GM18867 (cell line): Measurements from ENCODE around the gene PADI3.
"Not testable (repeated sequence)": the region's sequence is repeated elsewhere in the genome, so short reads cannot be mapped to it uniquely, and the experiment has no call there.

ENCODE experiments used
- ATAC-seq: cut with Tn5 transposase; IDR thresholded peaks from one replicate; pipeline ENCODE4 v1.9.1; 2021; ENCODE audit warnings: mild to moderate bottlenecking, moderate library complexity; ENCODE audit not compliant: unreplicated experiment

Gene PADI3

GRCh38 chr1:17321857-17322390 lies 73.0 kb downstream of the PADI3 start:
- ATAC-seq = not testable (repeated sequence)

GRCh38 chr1:17328855-17329254 lies 80.0 kb downstream of the PADI3 start:
- ATAC-seq = no peak

GRCh38 chr1:17329610-17330009 lies 80.7 kb downstream of the PADI3 start:
- ATAC-seq = no peak

GRCh38 chr1:17330856-17331255 lies 82.0 kb downstream of the PADI3 start:
- ATAC-seq = no peak

- ATAC-seq = no peak
These were observed 84.2 kb downstream of the PADI3 start for GRCh38 chr1:17333081-17333480.
